Endothelial cell of umbilical vein (primary cell): ENCODE results near the gene MYO16. TPM values are rescaled to one million over a fixed set of nuclear protein-coding genes. Genes with fewer than 3 reads are reported as not detected.

Source experiments
- BruUV-seq: library from RNA; stranded (reverse); fragments of 400-500 nt; replicated peaks from 2 replicates; lab custom pipeline; 2021; lab: Mats Ljungman, UMichigan
- CTCF ChIA-PET: fragments of 300-600, 350-600 bp; sonication (Branson Sonifier 250); formaldehyde crosslinking; loops from one replicate; lab custom pipeline; 2021; ENCODE audit warnings: antibody characterized with exemption, inconsistent platforms; lab: Charles Lee
- POLR2A ChIA-PET: fragments of 300-600, 350-600 bp; sonication (Branson Sonifier 250); formaldehyde crosslinking; loops from one replicate; lab custom pipeline; 2021; ENCODE audit warnings: antibody characterized with exemption, inconsistent platforms; lab: Charles Lee
- DNase-seq: peaks from one replicate; pipeline ENCODE4 v3.0.0-alpha.2; 2011; ENCODE audit warnings: low read depth, low spot score
- FAIRE-seq: peaks from 2 replicates; lab custom pipeline; 2011; peaks lifted over from hg19 to GRCh38; lab: Jason Lieb, UNC
- H2AFZ ChIP-seq: 2 replicates; pipeline ENCODE4 v1.6.0; 2012; ENCODE audit warnings: low read depth, low read length, control low read depth, inconsistent platforms
- H3K27ac ChIP-seq: 2 replicates; pipeline ENCODE4 v1.5.1; 2011; ENCODE audit warnings: low read depth, mild to moderate bottlenecking, control low read depth, low read length, moderate library complexity; ENCODE audit not compliant: insufficient read depth
- H3K27me3 ChIP-seq, 2 experiments: 2 replicates each; pipeline versions ENCODE4 v1.6.0 to v1.6.1; 2011; ENCODE audit warnings: low read length in 2 of 2, mixed read lengths in 1 of 2; ENCODE audit not compliant: control insufficient read depth in 2 of 2, insufficient read depth in 2 of 2
- H3K36me3 ChIP-seq, 2 experiments: 2 replicates in 1 of 2; 3 replicates in 1 of 2; pipeline ENCODE4 v1.5.1; 2011; ENCODE audit warnings: low read length in 2 of 2, mild to moderate bottlenecking in 1 of 2, moderate library complexity in 1 of 2; ENCODE audit not compliant: control insufficient read depth in 2 of 2, insufficient read depth in 2 of 2; ENCODE audit errors: extremely low read depth in 1 of 2
- H3K4me1 ChIP-seq: 3 replicates; pipeline ENCODE4 v1.5.1; 2011; ENCODE audit warnings: mild to moderate bottlenecking, low read length; ENCODE audit not compliant: control insufficient read depth, insufficient read depth; ENCODE audit errors: extremely low read depth
- H3K4me2 ChIP-seq: 2 replicates; pipeline ENCODE4 v1.6.1; 2011; ENCODE audit warnings: low read length, control low read depth, mixed read lengths; ENCODE audit not compliant: insufficient read depth
- H3K4me3 ChIP-seq, 3 experiments: fragments of 200-600 bp in 1 of 3; sonication (generic), shearing (Covaris generic) in 1 of 3; replicated peaks in 1 of 3; 2 replicates each; pipeline ENCODE4 v1.5.1; 2011 to 2016; ENCODE audit warnings: control low read depth in 3 of 3, low read length in 3 of 3, mild to moderate bottlenecking in 2 of 3, inconsistent platforms in 1 of 3, low read depth in 1 of 3, moderate library complexity in 1 of 3; ENCODE audit not compliant: insufficient read depth in 1 of 3
- H3K79me2 ChIP-seq: 2 replicates; pipeline ENCODE4 v1.6.0; 2012; ENCODE audit warnings: low read length, inconsistent platforms; ENCODE audit not compliant: control insufficient read depth, insufficient read depth
- H3K9ac ChIP-seq: replicated peaks from 2 replicates; pipeline ENCODE3; 2011; ENCODE audit warnings: low read length, control low read depth; ENCODE audit not compliant: insufficient read depth; ENCODE audit errors: extremely low read depth
- H3K9me1 ChIP-seq: replicated peaks from 3 replicates; pipeline ENCODE4 v1.6.0; 2011; ENCODE audit warnings: mild to moderate bottlenecking, low read length; ENCODE audit not compliant: control insufficient read depth, insufficient read depth; ENCODE audit errors: extremely low read depth
- H3K9me3 ChIP-seq: replicated peaks from 2 replicates; pipeline ENCODE4 v1.5.1; 2012; ENCODE audit warnings: low read length, inconsistent platforms; ENCODE audit not compliant: control insufficient read depth, insufficient read depth
- H4K20me1 ChIP-seq: replicated peaks from 2 replicates; pipeline ENCODE3; 2011; ENCODE audit warnings: mild to moderate bottlenecking, low read length; ENCODE audit not compliant: control insufficient read depth, insufficient read depth; ENCODE audit errors: extremely low read depth
- CTCF ChIP-seq, 2 donors: IDR thresholded peaks; 1 replicate in 1 of 2; 2 replicates in 1 of 2; pipeline ENCODE4 v1.5.1; 2011; ENCODE audit warnings: low read length in 2 of 2, mild to moderate bottlenecking in 2 of 2, moderate library complexity in 2 of 2, control low read depth in 1 of 2, inconsistent platforms in 1 of 2, low read depth in 1 of 2; ENCODE audit not compliant: insufficient read depth in 1 of 2; ENCODE audit errors: extremely low read depth in 1 of 2
- EZH2 ChIP-seq: IDR thresholded peaks from 2 replicates; pipeline ENCODE4 v1.6.1; 2012; ENCODE audit warnings: borderline replicate concordance, low read depth, mild to moderate bottlenecking, moderate library complexity, low read length, inconsistent platforms; ENCODE audit not compliant: severe bottlenecking
- FOS ChIP-seq: IDR thresholded peaks from 2 replicates; pipeline ENCODE4 v1.6.1; 2011; ENCODE audit warnings: mild to moderate bottlenecking, low read length, moderate library complexity, borderline replicate concordance; ENCODE audit not compliant: insufficient read depth
- GATA2 ChIP-seq: IDR thresholded peaks from 2 replicates; pipeline ENCODE4 v1.7.0; 2011; ENCODE audit warnings: low read depth, mild to moderate bottlenecking, moderate library complexity, mixed read lengths, low read length; ENCODE audit not compliant: insufficient read length, insufficient read depth
- JUN ChIP-seq: IDR thresholded peaks from 2 replicates; pipeline ENCODE4 v1.6.1; 2011; ENCODE audit warnings: borderline replicate concordance, low read depth; ENCODE audit not compliant: insufficient read length, insufficient read depth
- MAX ChIP-seq: IDR thresholded peaks from 2 replicates; pipeline ENCODE4 v1.6.1; 2011; ENCODE audit not compliant: insufficient read depth, insufficient read length
- MYC ChIP-seq: IDR thresholded peaks from one replicate; pipeline ENCODE4 v1.6.1; 2011; ENCODE audit warnings: mild to moderate bottlenecking, low read depth, low read length
- POLR2A ChIP-seq: IDR thresholded peaks from 2 replicates; pipeline ENCODE4 v1.6.1; 2012; ENCODE audit warnings: low read depth, mild to moderate bottlenecking, control low read depth, low read length
- POLR2AphosphoS5 ChIP-seq: IDR thresholded peaks from 2 replicates; pipeline ENCODE4 v1.6.1; 2012; ENCODE audit warnings: low read depth, mild to moderate bottlenecking, control low read depth, low read length, moderate library complexity; ENCODE audit not compliant: insufficient read depth
- dilution Hi-C: fragments of 300-500 bp; cut with MboI; formaldehyde crosslinking; loops from one replicate; pipeline ENCODE4 v1.15.0; 2019; ENCODE audit warnings: low sequenced_read_pairs; ENCODE audit not compliant: extremely low pct_ligation_motif_present
- intact Hi-C: fragments of 100-400 bp; cut with micrococcal nuclease; formaldehyde crosslinking; loops from one replicate; pipeline ENCODE4 v1.10.0; 2022
- polyA plus RNA-seq, 4 experiments: library from polyadenylated mRNA; depleted of rRNA in 3 of 4; stranded (reverse) in 3 of 4; unstranded in 1 of 4; fragments of >200 nt; gene quantifications; 2 replicates each; pipeline versions ENCODE4 v1.2.1 to v1.2.3, GENCODE V29; 2011 to 2012; ENCODE audit warnings: missing spikeins in 1 of 4
- total RNA-seq: library from RNA; stranded (reverse); gene quantifications from 2 replicates; pipeline ENCODE4 v1.2.3, GENCODE V29; 2021

Gene MYO16
- total and polyA plus RNA-seq, 2 donors (not counting 3 experiments of a cell fraction or from before 2014, with no cell fraction given), result 0.03 to 0.04 TPM

GRCh38 chr13:108707584-108707983 lies 78.2 kb downstream of the MYO16 start:
- TF ChIP-seq POLR2A (no peak), POLR2AphosphoS5 (no peak), CTCF (IDR thresholded peaks at IDR 0.05; ENCODE audit: extremely low read depth in 1 of 2, insufficient read depth in 1 of 2, low read depth in 1 of 2, low read length in 2 of 2) (no peak), FOS (no peak), GATA2 (no peak), MYC (no peak), MAX (no peak), JUN (no peak), EZH2 (no peak)
- intact Hi-C loops, result no loop called here
- Histone ChIP-seq H3K36me3 (no peaks in the 10 kb centered on the region), H3K9me3 (peaks cover 3% of the 10 kb centered on the region), H3K79me2 (no peaks in the 10 kb centered on the region), H3K4me1 (no peaks in the 10 kb centered on the region), H4K20me1 (no peaks in the 10 kb centered on the region), H2AFZ (no peak overlapping the region), H3K27me3 (no peaks in the 10 kb centered on the region), H3K4me2 (no peak overlapping the region), H3K9ac (no peak overlapping the region), H3K4me3 (no peak overlapping the region), H3K27ac (no peak overlapping the region), H3K9me1 (no peaks in the 10 kb centered on the region)
- ChIA-PET POLR2A (no interaction called here), CTCF (interaction anchor here (1.0 kb wide), 1 partner anchor 15 kb away, joined by 3 read pairs; no protein-coding TSS in a partner anchor)
- FAIRE-seq, result no peak
- DNase-seq, result no peak
- BruUV-seq, result no TSS peak
- dilution Hi-C loops, result no loop called here
